Hematopoietic multipotent progenitor cell treated with erythropoietin and hydrocortisone succinate and interleukin-3 and kit ligand, for 17 days (in vitro differentiated cells): ENCODE data around the gene ACTA1.
"Not testable (repeated sequence)": the region's sequence is repeated elsewhere in the genome, so short reads cannot be mapped to it uniquely, and the experiment has no call there.

Source experiments
- DNase-seq: peaks from one replicate; pipeline ENCODE4 v3.0.0-alpha.2; 2015; ENCODE audit warnings: low spot score

The ACTA1 gene

DNA sequence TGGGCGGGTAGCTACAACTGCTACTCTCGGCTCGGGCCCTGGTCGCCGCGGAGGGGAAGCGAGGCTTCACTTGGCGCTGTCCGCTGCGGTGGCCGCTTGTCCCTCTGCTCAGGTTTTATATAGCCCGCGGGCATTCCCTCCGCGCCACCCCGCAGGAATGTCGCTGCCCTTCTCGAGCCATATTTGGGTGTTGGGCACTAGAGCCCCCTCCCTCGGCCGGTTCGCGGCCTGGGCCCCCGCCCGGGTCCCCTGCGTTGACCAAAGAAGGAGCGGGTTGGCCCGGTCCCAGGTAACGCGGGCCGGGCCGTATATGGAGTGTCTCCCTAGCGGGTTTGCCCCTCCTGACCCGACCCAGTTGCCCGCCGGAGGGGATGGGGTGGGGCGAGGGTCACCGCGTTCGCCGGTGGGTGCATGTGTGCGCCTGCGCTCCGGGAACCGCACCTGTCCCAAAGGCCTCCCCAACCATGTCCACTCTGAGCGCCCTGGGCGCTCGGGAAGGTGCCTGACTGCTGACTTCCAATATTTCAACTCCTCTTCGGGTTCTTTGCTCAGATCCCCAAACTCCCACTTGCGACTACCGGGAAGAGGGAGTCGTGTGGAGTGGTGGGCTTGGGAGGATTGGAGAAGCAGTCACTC lies at the start of gene ACTA1:
Gene ACTA1, minus strand, starts transcription at position 90 of the 636 bp plus-strand sequence. CDS start 979 bp downstream, outside the sequence.
- no peak for DNase-seq

DNA sequence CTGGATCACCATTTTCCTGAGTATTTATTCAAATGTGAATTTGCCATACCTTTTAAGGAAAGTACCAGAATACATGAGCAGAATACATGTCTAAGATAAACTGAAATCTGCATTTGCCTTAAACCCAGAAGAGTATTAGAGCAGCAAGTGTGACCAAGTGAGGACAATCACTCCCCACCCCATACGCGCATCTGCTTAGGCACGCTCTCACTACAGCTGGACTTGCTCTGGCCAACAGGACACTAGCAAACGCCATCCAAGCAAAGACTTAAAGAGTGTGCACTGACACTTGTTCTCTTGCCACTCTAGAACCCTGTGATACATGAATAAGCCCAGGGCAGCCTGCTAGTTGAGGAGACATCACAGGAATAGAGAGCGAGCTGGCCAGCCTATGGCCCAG lies 48.6 kb upstream of the ACTA1 start:
- DNase-seq: no peak

DNA sequence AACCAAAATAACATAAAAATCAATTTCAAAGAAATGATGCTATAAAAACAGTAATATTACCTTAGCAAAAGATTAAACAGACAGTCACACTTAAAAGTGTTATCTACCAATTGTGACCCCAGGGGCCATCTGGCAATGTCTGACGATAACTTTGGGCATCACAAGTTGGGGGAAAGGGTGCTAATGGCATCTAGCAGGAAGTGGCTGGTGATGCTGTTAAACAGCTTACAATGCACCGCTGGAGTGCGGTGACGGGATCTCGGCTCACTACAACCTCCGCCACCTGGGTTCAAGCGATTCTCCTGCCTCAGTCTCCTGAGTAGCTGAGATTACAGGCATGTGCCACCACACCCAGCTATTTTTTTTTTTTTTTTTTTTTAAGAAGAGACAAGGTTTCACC lies 46.6 kb upstream of the ACTA1 start:
- DNase-seq: no peak

DNA sequence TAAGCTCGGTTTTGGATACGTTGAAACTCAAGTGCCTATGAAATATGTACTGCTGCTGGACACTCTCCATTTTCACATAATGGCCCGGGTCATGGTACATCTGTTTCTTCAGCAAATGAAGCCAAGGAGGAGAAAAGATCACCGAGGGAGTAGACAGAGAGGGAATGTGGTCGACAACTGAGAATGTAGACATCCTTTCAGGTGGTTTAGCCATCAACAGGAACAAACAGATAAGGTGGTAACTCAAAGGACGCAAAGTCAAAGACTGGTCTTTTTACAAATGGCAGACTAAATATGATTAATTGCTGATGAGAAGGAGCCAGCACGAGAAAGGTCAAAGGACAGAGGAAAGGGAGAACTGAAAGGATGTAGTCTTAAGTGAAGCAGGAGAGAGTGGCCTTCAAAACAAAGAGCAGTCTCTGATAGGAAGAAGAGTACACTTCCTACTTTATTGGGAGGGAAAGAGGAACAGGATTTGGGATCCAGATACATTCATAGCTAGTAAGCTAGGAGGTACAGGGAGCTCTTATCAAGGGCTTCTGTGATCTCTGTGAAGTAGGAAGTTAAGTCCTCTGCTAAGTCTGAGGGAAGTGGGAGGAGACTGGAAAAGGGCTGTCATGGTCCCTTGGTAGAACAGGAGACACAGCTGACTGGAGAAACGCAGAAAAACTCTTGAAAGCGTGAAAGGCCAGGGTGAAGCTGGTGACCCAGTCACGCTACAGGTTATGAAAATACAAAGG lies 45.9 kb upstream of the ACTA1 start:
- no peak for DNase-seq

DNA sequence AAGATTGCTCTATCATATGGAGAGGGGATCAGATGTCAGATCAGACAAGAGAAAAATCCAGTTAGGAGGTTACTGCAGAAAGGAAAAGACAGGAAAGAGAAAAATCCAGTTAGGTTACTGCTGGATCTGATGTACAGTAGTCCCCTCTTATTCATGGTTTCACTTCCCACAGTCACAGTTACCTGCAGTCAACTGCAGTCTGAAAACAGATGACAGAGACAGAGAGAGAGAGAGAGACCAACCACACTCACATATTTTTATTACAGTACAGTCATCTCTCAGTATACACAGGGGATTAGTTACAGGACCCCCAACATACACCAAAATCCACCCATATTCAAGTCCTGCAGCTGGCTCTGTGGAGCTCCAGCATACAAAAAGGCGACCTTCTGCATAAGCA lies 45.0 kb upstream of the ACTA1 start:
- DNase-seq: no peak

DNA sequence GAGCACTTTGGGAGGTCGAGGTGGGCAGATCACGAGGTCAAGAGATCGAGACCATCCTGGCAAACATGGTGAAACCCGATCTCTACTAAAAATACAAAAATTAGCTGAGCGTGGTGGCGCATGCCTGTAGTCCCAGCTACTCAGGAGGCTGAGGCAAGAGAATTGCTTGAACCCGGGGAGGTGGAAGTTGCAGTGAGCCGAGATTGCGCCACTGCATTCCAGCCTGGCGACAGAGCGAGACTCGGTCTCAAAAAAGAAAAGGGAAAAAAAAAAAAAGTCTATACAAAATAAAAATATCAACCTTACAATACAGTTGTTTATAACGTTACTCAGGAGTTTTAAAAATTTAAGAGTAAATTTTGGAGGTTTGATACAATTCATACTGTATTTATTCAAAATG lies 42.0 kb upstream of the ACTA1 start:
- not testable (repeated sequence) for DNase-seq

DNA sequence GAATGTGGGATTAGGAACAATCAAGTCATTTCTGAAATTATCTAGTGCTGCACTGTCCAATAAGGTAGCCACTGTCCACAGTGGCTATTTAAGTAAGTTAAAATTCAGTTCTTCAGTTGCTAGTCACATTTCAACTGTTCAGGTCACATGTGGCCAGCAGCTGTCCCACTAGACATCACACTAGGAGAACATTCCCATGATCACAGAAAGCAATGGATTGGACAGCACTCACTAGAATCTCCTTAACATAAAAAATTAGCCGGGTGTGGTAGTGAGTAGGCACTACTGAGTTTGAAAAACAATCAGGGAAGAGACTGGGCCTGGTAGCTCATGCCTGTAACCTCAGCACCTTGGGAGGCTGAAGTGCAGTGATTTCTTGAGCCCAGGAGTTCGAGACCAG lies 40.6 kb upstream of the ACTA1 start:
- DNase-seq: no peak

DNA sequence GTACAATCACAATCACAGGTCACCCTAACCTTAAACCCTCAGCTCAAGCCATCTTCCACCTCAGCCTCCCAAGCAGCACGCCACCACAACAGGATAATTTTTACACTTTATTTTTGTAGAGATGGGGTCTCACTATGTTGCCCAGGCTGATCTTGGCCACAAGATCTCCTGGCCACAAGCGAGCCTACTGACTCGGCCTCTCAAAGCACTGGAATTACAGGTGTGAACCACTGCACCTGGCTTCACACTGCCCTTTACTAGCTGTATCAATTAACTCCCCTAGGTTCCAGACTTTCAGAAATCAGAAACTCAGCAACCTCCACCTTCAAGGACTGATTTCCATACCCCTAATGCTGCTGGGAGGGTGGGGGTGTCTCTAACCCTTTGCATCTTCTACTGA lies 37.3 kb upstream of the ACTA1 start:
- no peak for DNase-seq

DNA sequence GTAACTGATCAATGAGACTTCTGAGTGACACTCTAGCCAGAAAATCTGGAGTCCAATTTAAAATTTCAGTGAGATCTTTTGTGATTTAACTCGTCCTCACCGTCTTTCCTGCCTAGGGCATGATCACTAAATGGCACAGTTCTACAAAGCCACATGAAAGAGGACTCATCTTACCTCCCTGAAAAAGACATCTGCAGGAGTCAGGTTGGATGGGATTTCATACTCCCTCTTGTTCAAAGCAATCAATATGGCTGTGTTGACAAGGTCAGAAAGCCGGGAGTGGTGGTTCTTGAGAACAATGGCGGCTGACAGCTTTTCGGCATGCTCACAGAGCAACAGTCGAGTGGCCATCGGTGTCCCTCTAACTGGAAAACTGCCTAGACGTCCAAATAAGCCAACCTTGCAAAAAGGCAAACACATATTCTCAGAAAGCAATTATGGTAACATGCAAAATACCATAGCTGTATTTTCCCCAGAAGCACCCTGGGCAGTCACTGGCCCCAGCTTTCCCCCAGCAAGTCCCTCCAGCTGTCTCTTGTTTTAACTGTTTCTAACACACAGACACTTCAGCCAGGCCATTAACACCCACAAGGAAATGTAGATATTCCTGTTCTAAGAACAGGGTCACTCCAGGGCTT lies 36.6 kb upstream of the ACTA1 start:
- DNase-seq: no peak

DNA sequence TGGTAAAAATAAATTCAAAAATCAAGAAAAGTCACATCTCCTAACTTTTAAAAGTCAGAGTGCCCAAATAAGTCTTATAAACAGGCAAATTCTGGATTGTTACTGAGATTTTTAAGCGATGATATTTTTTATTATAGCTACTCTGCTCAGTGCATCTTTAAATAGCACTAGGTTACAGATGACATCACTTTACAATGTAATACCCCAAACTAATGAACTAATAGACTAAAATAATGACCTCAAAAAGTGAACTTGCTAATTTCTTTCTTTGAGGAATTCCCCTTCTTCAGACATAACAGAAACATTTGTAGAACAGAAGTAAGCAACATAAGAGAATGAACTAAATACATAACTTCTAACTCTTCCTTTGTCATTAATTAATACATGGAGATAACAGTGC lies 33.0 kb upstream of the ACTA1 start:
- DNase-seq: no peak

DNA sequence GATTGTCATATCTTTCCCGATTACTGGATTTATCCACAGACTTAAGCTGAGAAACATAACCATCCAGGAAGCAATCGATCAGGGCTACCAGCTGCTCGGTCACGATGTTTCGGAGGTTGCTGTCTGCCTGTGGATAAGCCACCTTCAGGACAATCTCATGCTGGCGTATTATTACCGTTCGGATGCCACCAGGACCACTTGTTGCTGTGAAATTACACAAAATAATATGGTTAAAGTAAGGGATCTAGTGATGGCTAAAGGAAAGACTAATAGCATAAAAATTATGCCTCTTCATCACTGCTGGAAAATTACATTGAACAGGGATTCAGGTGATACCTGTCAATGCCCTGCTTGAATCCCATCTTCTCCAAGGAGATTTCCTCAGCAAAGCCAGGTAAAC lies 30.8 kb upstream of the ACTA1 start:
- no peak for DNase-seq

DNA sequence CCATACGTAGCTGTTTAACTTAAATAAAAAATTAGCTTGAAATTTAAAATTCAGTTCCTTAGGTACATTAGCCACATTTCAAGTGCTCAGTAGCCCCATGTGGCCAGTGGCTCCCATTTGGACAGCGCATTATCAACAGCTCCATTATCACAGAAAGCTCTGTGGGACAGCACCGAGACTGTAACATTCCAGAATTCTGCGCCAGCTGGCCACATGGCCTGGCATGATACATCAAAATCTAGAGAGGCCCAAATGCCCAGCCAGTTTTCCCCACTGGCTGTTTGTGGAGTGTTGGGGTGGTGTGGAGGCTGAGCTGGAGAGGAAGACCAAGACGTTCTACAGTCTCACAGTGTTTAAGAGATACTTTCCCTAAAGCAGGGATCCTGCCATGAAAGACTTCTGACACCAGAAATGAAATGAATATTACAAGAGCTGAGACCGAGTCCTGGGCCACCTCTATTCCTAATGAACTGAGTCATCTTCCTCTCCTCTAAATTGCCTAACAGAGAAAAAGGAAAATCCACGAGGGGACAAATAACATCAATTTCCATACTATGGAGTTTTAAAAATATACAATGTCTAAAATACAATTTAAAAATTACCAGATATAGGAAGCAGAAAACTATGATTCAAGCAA lies 27.3 kb upstream of the ACTA1 start:
- no peak for DNase-seq

DNA sequence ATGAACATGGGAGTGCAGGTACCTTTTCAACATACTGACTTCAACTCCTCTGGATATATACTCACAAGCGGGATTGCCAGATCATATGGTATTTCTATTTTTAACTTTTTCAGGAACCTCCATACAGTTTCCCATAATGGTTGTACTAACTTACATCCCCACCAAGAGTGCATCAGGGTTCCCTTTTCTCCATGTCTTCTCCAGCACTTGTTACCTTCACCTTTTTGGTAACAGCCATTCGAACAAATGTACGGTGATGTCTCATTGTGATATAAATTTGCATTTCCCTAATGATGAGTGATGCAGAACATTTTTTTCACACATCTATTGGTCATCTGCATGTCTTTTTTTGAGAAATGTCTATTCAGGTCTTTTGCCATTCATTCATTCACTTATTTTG lies 25.9 kb upstream of the ACTA1 start:
- no peak for DNase-seq

DNA sequence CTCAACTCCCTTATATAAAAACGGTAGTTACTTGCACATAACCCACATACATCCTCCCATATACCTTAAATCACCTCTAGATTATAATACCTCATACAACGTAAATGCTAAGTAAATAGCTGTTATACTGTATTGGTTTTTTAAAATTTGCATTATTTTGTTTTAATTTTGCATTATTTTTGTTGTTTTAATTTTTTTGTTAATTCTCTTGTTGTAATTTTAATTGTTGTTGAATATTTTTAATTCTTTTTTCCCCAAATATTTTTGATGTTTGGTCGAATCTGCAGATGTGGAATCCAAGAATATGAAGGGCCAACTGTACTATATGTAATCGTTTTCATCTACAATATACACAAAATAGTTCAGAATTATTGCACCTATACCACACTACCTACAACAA lies 23.5 kb upstream of the ACTA1 start:
- no peak for DNase-seq

DNA sequence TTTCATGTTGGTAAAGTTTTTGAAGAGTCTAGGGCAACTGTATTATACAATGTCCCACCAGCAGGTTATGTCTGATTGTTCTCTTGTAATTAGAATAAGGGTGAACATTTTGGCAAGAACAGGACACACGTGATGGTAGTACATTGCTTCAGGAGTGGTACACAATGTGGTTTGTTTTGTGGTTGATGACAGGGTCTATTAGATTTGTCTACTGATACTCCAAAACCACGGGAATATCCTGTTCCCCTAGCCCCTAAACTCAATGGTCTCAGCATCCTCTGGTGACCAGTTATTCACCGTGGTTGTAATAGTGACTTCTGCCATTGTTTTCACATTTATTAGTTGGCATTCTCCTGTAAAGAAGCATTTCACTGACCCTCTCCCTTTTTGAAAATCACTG lies 22.1 kb upstream of the ACTA1 start:
- no peak for DNase-seq

DNA sequence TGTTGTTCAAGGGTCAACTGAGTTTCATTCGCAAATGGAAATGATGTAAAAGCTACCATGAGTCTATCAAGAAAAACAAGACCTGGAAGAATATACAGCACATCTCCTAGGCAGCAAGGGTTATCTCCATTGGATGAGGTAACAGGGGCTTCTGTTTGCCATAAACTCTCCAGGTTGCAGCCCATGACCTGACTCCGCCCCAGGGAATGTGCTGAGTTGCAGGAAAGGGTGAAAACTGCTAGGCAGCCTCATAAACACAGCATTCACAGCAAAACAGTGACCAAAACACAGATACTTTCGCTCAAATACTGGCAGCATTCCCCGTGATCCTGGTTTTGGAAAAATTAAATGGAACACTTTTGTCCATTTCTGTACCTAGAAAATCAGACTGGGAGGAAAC lies 20.2 kb upstream of the ACTA1 start:
- DNase-seq: no peak

DNA sequence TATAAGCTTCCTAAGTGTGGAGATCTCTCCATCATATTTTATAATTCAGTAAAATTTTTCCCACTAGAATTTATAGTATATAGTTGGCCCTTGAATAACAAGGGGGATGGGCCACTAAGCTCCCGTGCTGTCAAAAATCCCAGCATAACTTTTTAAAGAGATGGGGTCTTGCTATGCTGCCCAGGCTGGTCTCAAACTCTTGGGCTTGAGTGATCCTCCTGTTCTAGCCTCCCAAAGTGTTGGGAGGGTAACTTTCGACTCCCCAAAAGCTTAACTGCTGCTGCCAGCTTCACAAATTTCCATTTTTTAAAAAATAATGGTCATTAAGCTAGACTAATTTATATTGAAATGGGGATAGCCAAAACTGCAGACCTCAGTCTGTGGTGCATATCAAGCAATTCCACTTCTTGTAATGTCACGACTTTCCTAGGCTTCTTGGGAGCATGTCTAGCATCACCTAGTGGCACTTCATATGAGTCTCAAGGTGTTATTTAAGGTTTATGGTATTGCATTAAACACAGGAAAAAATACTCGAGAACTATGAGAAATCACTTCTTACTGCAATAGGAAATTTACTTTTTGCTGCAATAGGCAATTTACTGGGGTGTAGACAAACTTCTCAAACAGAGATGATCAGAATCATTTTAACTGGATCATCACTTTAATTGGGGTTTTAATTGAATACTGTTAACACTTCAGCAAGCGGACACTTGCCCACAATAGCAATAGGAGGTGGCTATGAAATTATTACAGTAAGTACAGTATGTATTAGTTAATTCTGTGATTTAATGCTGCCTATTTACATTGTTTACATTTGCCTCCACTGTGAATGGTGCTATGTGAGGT lies 19.3 kb upstream of the ACTA1 start:
- no peak for DNase-seq

DNA sequence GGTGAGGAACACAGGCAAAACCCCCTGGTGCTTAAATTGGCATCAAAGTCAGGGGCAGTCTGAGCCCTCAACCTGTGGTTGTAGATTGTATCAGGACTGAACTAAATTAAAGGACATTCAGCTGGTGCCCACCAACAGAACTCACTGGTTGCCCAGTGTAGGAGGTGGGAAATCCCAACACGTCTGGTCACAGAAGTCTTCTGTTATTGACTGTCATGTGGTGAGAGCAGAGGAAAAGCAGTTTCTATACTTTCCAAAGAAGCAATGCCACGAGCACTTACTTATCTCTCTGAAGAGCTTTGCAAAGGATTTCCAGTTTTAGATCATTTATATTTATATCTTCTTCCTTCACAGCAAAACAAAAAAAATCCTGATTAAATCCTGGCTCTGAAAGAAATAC lies 15.0 kb upstream of the ACTA1 start:
- DNase-seq: no peak

DNA sequence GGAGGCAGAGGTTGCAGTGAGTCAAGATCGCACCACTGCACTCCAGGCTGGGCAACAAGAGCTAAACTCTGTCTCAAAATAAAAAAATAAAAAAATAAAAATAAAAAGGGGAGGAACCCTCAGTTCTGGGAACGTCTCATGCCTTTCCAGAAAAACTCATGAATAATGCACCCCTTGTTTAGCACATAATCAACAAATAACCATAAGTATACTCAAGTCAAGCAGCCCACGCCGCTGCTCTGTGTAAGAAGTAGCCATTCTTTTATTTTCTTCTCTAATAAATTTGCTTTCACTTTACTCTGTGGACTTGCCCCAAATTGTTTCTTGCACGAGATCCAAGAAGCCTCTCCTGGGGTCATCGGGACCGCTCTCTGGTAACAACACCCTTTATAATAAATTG lies 14.5 kb upstream of the ACTA1 start:
- no peak for DNase-seq

DNA sequence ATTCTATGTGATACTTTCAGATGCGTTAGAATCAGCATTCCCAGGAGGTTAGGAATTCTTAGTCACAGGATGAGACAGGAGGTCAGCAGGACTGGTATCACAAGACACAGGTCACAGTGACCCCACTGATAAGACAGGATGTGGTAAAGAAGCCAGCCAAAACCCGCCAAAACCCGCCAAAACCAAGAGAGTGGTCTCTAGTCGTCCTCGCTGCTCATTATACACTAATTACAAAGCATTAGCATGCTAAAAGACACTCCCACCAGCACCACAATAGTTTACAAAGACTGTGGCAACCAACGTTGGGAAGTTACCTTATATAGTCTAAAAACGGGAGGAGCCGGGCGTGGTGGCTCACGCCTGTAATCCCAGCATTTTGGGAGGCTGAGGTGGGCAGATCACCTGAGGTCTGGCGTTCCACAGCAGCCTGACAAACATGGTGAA lies 13.9 kb upstream of the ACTA1 start:
- DNase-seq: no peak

DNA sequence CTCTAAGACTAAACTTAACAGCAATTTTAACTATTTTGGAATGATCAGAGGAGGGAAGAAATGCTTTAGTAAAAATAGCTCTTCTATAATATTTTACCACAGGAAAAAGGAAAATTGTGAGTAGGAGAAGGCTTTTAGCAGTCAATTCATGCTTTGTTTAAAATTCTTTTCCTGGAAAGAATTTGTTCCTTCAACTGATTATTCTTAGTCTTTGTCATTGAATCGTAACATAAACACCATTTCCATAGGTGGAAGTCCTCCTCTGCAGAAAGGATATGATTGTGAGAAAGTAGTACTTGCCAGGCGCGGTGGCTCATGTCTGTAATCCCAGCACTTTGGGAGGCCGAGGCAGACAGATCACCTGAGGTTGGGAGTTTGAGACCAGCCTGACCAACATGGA lies 11.9 kb upstream of the ACTA1 start:
- no peak for DNase-seq
